Measurements from ENCODE around the gene KLF3. TPM values are rescaled to one million over a fixed set of nuclear protein-coding genes. Genes with fewer than 3 reads are reported as not detected.

Gene KLF3
- total RNA-seq, 1 donor from 2014 or later, result 16.5 TPM

- DNase-seq, result no peak
- Histone ChIP-seq H3K27me3 (ENCODE audit: low read depth) (no peaks in the 10 kb centered on the region), H3K27ac (replicated peaks) (peak overlapping the region; percentile 21), H3K9me3 (replicated peaks) (no peaks in the 10 kb centered on the region), H3K4me1 (peaks cover 86% of the 10 kb centered on the region), H3K36me3 (peaks cover 51% of the 10 kb centered on the region), H3K4me3 (no peak overlapping the region)
- TF ChIP-seq CTCF (IDR thresholded peaks at IDR 0.05; ENCODE audit: borderline replicate concordance), result no peak
- intact Hi-C loops (cut with micrococcal nuclease), result loop anchor here (10.0 kb wide), 1 partner anchor 512 kb away; no protein-coding TSS in a partner anchor
Observed at GRCh38 chr4:38686682-38687081, 22.7 kb downstream of the KLF3 start.

- peaks cover 87% of the 10 kb centered on the region for H3K4me1 ChIP-seq
- peak overlapping the region; percentile 21 for H3K27ac ChIP-seq (replicated peaks)
- no peaks in the 10 kb centered on the region for H3K9me3 ChIP-seq (replicated peaks)
- no peak for DNase-seq
- H3K27me3 ChIP-seq (ENCODE audit: low read depth), result no peaks in the 10 kb centered on the region
- intact Hi-C loops (cut with micrococcal nuclease), result loop anchor here (10.0 kb wide), 1 partner anchor 513 kb away; no protein-coding TSS in a partner anchor
- H3K36me3 ChIP-seq, result peaks cover 42% of the 10 kb centered on the region
- no peak overlapping the region for H3K4me3 ChIP-seq
- no peak for TF ChIP-seq CTCF (IDR thresholded peaks at IDR 0.05; ENCODE audit: borderline replicate concordance)
Observed at GRCh38 chr4:38687571-38688011, 23.6 kb downstream of the KLF3 start.

- no peak for DNase-seq
- no peaks in the 10 kb centered on the region for H3K27me3 ChIP-seq (ENCODE audit: low read depth)
- H3K9me3 ChIP-seq (replicated peaks), result no peaks in the 10 kb centered on the region
- intact Hi-C loops (cut with micrococcal nuclease), result loop anchor here (10.0 kb wide), 1 partner anchor 514 kb away; no protein-coding TSS in a partner anchor
- H3K4me3 ChIP-seq, result no peak overlapping the region
- peaks cover 41% of the 10 kb centered on the region for H3K36me3 ChIP-seq
- peak overlapping the region; percentile 1 for H3K27ac ChIP-seq (replicated peaks)
- no peak for TF ChIP-seq CTCF (IDR thresholded peaks at IDR 0.05; ENCODE audit: borderline replicate concordance)
- H3K4me1 ChIP-seq, result peaks cover 76% of the 10 kb centered on the region
Observed at GRCh38 chr4:38688676-38689355, 24.8 kb downstream of the KLF3 start.

- H3K4me1 ChIP-seq, result peaks cover 69% of the 10 kb centered on the region
- no peaks in the 10 kb centered on the region for H3K27me3 ChIP-seq (ENCODE audit: low read depth)
- H3K36me3 ChIP-seq, result peaks cover 60% of the 10 kb centered on the region
- peak overlapping the region; percentile 37 for H3K27ac ChIP-seq (replicated peaks)
- no peaks in the 10 kb centered on the region for H3K9me3 ChIP-seq (replicated peaks)
- TF ChIP-seq CTCF (IDR thresholded peaks at IDR 0.05; ENCODE audit: borderline replicate concordance), result no peak
- intact Hi-C loops (cut with micrococcal nuclease), result no loop called here
- no peak overlapping the region for H3K4me3 ChIP-seq
- DNase-seq, result no peak
Observed at GRCh38 chr4:38691251-38692008, 27.4 kb downstream of the KLF3 start.

- Histone ChIP-seq H3K4me3 (no peak overlapping the region), H3K4me1 (peaks cover 69% of the 10 kb centered on the region), H3K27me3 (ENCODE audit: low read depth) (no peaks in the 10 kb centered on the region), H3K9me3 (replicated peaks) (no peaks in the 10 kb centered on the region), H3K27ac (replicated peaks) (peak overlapping the region; percentile 37), H3K36me3 (peaks cover 68% of the 10 kb centered on the region)
- intact Hi-C loops (cut with micrococcal nuclease), result no loop called here
- DNase-seq, result no peak
- TF ChIP-seq CTCF (IDR thresholded peaks at IDR 0.05; ENCODE audit: borderline replicate concordance), result no peak
Observed at GRCh38 chr4:38692421-38692820, 28.4 kb downstream of the KLF3 start.

All from left ventricle myocardium inferior (tissue), 1 donor.